Ishikawa (cell line): ENCODE data around the gene MRTFA.

ENCODE experiments used
- CEBPB ChIP-seq: IDR thresholded peaks from 2 replicates; pipeline ENCODE4 v1.6.1; 2012
- CREB1 ChIP-seq: IDR thresholded peaks from 2 replicates; pipeline ENCODE4 v1.6.1; 2012; ENCODE audit warnings: low read depth
- EGR1 ChIP-seq: IDR thresholded peaks from 2 replicates; pipeline ENCODE4 v1.6.1; 2012
- EP300 ChIP-seq: IDR thresholded peaks from 2 replicates; pipeline ENCODE4 v1.6.1; 2012; ENCODE audit warnings: borderline replicate concordance
- FOXM1 ChIP-seq: IDR thresholded peaks from 2 replicates; pipeline ENCODE4 v1.6.1; 2012; ENCODE audit warnings: low read depth, borderline replicate concordance
- MAX ChIP-seq: IDR thresholded peaks from 2 replicates; pipeline ENCODE4 v1.6.1; 2012
- NFIC ChIP-seq: IDR thresholded peaks from 2 replicates; pipeline ENCODE4 v1.6.1; 2012
- RAD21 ChIP-seq: IDR thresholded peaks from 2 replicates; pipeline ENCODE4 v1.6.1; 2012; ENCODE audit warnings: low read depth
- REST ChIP-seq: IDR thresholded peaks from 2 replicates; pipeline ENCODE4 v1.6.1; 2012; ENCODE audit warnings: low read depth, mild to moderate bottlenecking
- TAF1 ChIP-seq: IDR thresholded peaks from 2 replicates; pipeline ENCODE4 v1.6.1; 2012; ENCODE audit warnings: low read depth, mild to moderate bottlenecking
- TCF12 ChIP-seq: IDR thresholded peaks from 2 replicates; pipeline ENCODE4 v1.6.1; 2012; ENCODE audit warnings: low read depth
- TEAD4 ChIP-seq: IDR thresholded peaks from 2 replicates; pipeline ENCODE4 v1.6.1; 2012
- USF1 ChIP-seq: IDR thresholded peaks from 2 replicates; pipeline ENCODE4 v1.6.1; 2012
- YY1 ChIP-seq: IDR thresholded peaks from 2 replicates; pipeline ENCODE4 v1.6.1; 2012; ENCODE audit warnings: low read depth
- ZBTB7A ChIP-seq: IDR thresholded peaks from 2 replicates; pipeline ENCODE4 v1.6.1; 2012; ENCODE audit warnings: low read depth

The MRTFA gene

GRCh38 chr22:40462195-40462984 lies 174.1 kb downstream of the MRTFA start:
- TF ChIP-seq CEBPB (no peak), FOXM1 (no peak), MAX (no peak), NFIC (no peak), TAF1 (no peak), USF1 (no peak), YY1 (no peak), TCF12 (no peak), REST (no peak), CREB1 (no peak), ZBTB7A (no peak), EP300 (no peak), EGR1 (no peak), TEAD4 (no peak)

- TF ChIP-seq TAF1 = no peak
- TF ChIP-seq FOXM1 = no peak
- TF ChIP-seq USF1 = no peak
- no peak for TF ChIP-seq CREB1
- no peak for TF ChIP-seq TEAD4
- TF ChIP-seq ZBTB7A = no peak
- no peak for TF ChIP-seq CEBPB
- no peak for TF ChIP-seq MAX
- no peak for TF ChIP-seq EP300
- no peak for TF ChIP-seq NFIC
- TF ChIP-seq EGR1 = no peak
- TF ChIP-seq YY1 = no peak
- TF ChIP-seq REST = no peak
- TF ChIP-seq RAD21 = no peak
- no peak for TF ChIP-seq TCF12
Measured at GRCh38 chr22:40453671-40454070, 182.8 kb downstream of the MRTFA start.

- TF ChIP-seq NFIC (peak; percentile 85), RAD21 (no peak), MAX (no peak), TAF1 (no peak), ZBTB7A (no peak), YY1 (no peak)
Measured at GRCh38 chr22:40452730-40453487, 183.6 kb downstream of the MRTFA start.

GRCh38 chr22:40451210-40451609 lies 185.3 kb downstream of the MRTFA start:
- TF ChIP-seq EP300 = no peak
- no peak for TF ChIP-seq TAF1
- no peak for TF ChIP-seq EGR1
- no peak for TF ChIP-seq USF1
- TF ChIP-seq TCF12 = no peak
- no peak for TF ChIP-seq TEAD4
- no peak for TF ChIP-seq NFIC
- TF ChIP-seq RAD21 = no peak
- TF ChIP-seq ZBTB7A = no peak
- TF ChIP-seq FOXM1 = no peak
- no peak for TF ChIP-seq CEBPB
- no peak for TF ChIP-seq REST
- no peak for TF ChIP-seq YY1
- no peak for TF ChIP-seq MAX
- no peak for TF ChIP-seq CREB1
